GM12874 (cell line): Measurements from ENCODE around the gene COG1.

Source experiments
- CTCF ChIP-seq: IDR thresholded peaks from 2 replicates; pipeline ENCODE4 v1.5.1; 2011; ENCODE audit warnings: low read depth, mild to moderate bottlenecking, control low read depth, low read length, moderate library complexity; ENCODE audit not compliant: insufficient read depth

COG1 gene

DNA sequence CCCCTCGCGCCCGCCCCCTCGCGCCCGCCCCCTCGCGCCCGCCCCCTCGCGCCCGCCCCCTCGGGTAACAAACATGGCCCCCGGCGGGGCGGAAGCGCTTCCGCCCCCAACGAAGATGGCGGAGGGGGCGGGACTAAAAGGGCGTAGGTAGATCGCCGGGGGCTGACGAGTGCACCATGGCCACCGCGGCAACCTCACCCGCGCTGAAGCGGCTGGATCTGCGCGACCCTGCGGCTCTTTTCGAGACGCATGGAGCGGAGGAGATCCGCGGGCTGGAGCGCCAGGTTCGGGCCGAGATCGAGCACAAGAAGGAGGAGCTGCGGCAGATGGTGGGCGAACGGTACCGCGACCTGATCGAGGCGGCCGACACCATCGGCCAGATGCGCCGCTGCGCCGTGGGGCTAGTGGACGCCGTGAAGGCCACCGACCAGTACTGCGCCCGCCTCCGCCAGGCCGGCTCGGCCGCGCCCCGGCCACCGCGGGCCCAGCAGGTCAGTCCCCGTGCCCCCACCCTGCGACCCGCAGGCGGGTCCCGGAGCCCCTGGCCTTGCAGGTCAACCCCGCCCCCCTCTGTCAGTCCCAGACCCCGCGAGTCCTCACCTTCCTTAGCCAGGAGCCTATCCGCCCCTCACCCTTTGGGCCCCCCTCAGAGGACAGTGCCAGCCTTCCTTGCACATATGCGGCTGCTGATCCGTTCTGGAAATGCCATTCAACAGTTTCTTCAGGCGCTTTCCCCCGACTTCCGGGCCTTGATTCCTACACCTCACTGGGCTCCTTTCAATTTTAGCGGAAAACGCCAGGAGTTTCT, at the start of gene COG1:
Gene COG1 (plus strand): TSS at position 162 of the 808 bp plus-strand sequence. CDS start 15 bp downstream, at position 177.
- TF ChIP-seq CTCF = no peak

- TF ChIP-seq CTCF = no peak
Measured at GRCh38 chr17:73145641-73146040, 47.2 kb upstream of the COG1 start.

DNA sequence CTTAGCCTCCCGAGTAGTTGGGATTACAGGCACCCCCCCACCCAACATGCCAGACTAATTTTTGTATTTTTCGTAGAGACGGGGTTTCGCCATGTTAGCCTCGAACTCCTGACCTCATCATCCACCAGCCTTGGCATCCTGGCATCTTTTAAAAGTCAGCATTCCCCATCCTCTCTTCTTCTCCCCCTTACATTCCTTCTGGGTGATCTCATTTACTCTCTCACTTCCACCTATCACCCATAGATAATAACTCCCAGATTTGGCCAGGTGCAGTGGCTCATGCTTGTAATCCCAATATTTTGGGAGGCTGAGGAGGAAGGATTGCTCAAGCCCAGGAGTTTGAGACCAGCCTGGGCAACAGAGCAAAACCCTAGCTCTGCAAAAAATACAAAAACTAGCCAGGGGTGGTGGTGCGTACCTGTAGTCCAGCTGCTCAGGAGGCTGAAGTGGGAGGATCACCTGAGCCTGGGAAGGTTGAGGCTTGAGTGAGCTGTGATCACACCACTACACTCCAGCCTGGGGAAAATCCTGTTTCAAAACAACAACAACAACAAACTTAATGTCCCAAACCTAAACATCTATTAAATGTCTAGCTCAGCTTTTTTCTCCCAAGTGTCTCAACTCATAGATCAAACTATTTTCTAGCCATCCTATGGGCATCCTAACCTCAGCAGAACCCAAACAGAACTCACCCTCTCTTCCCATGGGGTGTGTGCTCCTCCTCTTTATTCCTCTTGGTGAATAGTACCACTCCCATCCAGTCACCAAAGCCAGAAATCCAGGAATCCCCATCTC, 44.1 kb upstream of the COG1 start:
- no peak for TF ChIP-seq CTCF

- no peak for TF ChIP-seq CTCF
Measured at GRCh38 chr17:73151916-73152632, 40.8 kb upstream of the COG1 start.

GRCh38 chr17:73155410-73156165, 37.3 kb upstream of the COG1 start:
- no peak for TF ChIP-seq CTCF

- TF ChIP-seq CTCF = peak; percentile 88
Measured at GRCh38 chr17:73156166-73156840, 36.6 kb upstream of the COG1 start.
